ENCODE data around the gene DNAJC30. TPM values are rescaled to one million over a fixed set of nuclear protein-coding genes. Genes with fewer than 3 reads are reported as not detected.

DNAJC30 gene
- polyA plus RNA-seq, 1 donor = 6.3 TPM

GRCh38 chr7:73649576-73649975, 33.7 kb downstream of the DNAJC30 start:
- no peak for DNase-seq (ENCODE audit: low read depth)

DNA sequence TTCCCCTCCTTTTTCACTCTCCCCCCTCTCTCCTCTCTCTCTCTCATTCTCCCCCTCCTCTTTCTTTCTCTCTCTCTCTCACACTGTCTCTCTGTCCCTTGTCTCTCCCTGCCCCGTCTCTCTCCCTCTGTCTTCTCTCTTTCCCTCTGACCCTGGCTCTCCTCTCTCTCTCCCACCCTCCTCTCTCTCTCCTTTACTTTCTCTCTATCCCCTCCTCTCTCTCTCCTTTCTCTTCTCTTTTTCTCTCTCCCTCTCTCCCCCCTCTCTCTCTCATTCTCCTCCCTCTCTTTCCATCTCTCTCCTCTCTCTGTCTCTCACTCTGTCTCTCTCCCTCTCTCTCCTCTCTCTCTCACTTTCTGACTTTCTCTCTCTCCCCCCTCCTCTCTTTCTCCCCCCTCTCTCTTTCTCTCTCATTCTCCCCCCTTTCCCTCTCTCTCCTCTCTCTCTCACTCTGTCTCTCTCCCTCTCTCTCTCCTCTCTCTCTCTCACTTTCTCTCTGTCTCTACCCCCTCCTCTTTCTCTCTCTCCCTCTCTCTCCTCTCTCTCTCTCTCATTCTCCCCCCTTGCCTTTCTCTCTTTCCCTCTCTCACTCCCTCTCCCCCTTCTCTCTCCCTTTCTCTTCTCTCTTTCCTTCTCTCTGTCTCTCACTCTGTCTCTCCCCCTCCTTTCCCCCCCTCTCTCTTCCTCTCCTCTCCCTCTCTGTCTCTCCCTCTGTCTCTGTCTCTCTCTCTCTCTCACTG, 34.5 kb downstream of the DNAJC30 start:
- DNase-seq (ENCODE audit: low read depth) = no peak

DNA sequence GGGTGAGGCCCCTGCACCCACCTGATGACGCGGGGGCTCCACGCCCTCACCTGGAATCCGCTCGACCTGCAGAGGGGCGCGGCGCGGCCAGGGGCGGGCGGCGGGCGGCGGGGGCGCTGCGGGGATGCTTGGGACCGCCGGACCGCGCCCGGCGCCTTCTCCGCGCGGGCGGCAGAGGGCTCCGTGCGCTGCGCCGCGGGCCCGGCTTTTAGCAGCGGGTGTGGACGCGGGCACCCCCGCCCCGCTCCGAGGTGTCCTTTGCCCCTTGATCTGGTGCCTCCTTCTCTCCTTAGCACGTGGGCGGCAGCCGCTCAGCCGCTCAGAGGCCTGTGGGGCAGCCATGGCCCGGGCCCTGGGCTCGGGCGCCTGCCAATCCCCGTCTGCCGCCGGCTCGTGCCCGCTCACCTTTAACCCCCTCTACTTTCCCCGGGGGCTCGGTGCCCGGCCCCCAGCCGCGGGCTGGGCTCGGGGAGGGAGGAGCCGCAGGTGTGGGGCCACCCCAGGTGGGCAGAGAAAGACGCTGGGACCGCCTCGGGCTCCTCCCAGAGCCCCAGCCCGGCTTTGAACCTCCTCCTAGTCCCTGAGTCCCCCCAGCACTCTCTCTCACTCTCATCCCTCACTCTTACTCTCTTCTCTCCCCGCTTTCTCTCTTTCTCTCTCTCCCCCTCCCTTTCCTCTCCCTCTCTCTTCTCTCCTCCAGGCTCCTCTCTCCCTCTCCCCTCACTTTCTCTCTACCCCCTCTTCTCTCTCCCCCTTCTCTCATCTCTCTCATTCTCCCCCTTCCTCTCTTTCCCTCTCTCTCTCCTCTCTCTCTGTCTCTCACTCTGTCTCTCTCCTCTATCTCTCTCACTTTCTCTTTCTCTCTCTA, 35.3 kb downstream of the DNAJC30 start:
- no peak for DNase-seq (ENCODE audit: low read depth)

- DNase-seq (ENCODE audit: low read depth) = no peak
These were observed 36.2 kb downstream of the DNAJC30 start for GRCh38 chr7:73646785-73647724.

DNA sequence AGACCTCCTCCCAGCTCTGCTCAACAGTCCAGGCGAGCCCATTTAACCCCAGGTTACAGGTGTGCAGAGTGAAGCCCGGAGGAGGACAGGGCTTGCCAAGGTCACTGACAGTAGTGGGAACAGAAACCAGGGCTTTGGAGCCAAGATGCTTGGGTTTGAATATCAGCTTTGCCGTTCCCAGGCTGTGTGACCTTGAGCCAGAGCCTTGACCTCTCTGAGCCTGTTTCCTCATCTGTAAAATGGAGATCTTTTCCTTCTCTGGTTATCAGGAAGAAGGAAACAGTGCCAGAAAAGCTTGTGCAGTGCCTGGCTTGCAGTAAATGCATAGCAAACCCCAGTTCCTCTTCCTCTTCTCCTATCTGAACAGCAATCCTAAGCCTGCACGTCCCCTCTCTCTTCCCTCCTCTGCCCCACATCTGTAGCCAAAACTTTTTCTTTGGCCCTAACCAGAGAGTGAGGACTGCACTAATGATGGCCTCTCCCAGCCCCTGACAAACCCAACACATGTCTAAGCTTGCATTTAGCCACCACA, 37.5 kb downstream of the DNAJC30 start:
- DNase-seq (ENCODE audit: low read depth) = no peak

- DNase-seq (ENCODE audit: low read depth) = no peak
These were observed 38.5 kb downstream of the DNAJC30 start for GRCh38 chr7:73644688-73645286.

DNA sequence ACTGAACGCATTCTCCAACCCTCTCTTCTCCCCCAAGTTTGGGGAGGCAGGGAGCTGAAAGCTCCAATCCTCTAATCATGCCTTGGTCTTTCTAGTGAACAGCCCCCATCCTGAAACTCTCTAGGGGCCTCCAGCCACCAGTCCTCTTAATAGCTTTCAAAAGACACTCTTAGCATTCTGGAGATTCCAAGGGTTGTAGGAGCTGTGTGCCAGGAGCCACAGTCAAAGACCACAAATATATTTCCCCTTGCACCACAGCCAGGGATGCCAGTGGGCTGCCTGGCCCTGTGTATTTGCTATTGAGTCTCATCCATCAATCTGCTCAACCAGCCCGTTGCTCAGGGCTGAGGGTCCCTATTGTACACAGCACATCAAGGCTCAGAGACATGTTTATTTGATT, 40.4 kb downstream of the DNAJC30 start:
- DNase-seq (ENCODE audit: low read depth) = no peak

- no peak for DNase-seq (ENCODE audit: low read depth)
These were observed 44.3 kb downstream of the DNAJC30 start for GRCh38 chr7:73638911-73639310.

DNA sequence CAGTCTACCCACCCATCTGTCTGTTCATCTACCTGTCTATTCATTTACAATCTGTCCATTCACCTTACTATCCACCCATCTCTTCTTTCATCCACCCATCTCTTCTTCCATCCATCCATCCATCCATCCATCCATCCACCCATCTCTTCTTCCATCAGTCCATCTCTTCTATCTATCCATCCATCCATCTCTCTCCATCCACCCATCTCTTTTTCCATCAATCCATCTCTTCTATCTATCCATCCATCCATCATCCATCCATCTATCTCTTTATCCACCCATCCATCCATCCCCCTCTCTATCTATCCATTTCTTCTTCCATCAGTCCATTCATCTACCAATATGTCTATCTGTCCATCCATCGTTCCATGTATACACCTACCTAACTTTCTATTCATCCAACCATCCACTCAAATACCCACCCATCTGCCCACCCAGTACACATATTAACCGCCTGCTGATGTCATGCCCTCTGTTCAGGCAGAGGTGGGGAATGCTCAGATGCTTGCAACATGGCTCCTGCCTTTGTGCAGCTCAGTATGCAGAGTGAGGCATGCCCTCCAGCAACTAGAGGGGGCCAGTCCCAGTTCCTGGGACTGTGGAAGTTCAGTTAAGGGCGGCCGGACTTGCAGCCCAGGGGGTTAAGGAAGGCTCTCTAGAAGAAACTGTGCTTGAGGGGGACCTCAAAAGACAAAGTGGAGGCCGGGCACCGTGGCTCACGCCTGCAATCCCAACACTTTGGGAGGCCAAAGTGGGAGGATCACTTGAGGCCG, 47.6 kb downstream of the DNAJC30 start:
- DNase-seq (ENCODE audit: low read depth) = no peak

- DNase-seq (ENCODE audit: low read depth) = no peak
These were observed 49.4 kb downstream of the DNAJC30 start for GRCh38 chr7:73633844-73634243.

DNA sequence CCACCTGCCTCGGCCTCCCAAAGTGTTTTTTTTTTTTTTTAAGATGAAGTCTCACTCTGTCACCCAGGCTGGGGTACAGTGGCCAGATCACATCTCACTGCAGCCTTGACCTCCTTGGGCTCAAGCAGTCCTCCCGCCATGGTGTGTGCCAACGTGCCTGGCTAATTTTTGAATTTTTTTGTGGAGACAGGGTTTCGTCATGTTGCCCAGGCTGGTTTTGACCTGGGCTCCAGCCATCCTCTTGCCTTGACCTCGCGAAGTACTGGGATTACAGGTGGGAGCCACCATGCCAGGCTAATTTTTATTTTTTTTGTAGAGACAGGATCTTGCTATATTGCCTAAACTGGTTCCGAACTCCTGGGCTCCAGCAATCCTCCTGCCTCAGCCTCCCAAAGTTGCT, 49.9 kb downstream of the DNAJC30 start:
- no peak for DNase-seq (ENCODE audit: low read depth)

DNA sequence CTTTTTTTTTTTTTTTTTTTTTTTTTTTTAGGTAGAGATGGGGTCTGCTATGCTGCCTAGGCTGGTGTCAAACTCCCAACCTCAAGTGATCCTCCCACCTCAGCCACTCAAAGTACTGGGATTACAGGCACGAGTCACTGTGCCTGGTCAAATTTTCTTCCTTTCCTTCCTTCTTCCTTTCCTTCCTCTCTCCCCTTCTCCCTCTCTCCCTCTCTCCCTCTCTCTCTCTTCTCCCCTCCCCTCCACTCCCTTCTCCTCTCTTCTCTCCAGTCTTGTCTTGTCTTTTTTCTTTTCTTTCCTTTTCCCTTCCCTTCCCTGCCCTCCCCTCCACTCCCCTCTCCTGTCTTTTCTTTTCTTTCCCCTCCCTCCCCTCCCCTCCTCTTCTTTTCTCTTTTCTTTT, 51.7 kb downstream of the DNAJC30 start:
- DNase-seq (ENCODE audit: low read depth) = no peak

Other genes with a start within 250 kb of the DNAJC30 start
- 18.6 TPM for gene FZD9, start 249.7 kb downstream of the DNAJC30 start, polyA plus RNA-seq (ENCODE audit: insufficient read length)
- 45.5 TPM for gene BAZ1B, start 161.2 kb downstream of the DNAJC30 start, polyA plus RNA-seq (ENCODE audit: insufficient read length)
- gene BCL7B, start 125.8 kb downstream of the DNAJC30 start, polyA plus RNA-seq (ENCODE audit: insufficient read length) = 38.4 TPM
- gene TBL2, start 104.9 kb downstream of the DNAJC30 start, polyA plus RNA-seq (ENCODE audit: insufficient read length) = 23.5 TPM
- 0.10 TPM for gene MLXIPL, start 58.9 kb downstream of the DNAJC30 start, polyA plus RNA-seq (ENCODE audit: insufficient read length)
- gene VPS37D, start 15.6 kb downstream of the DNAJC30 start, polyA plus RNA-seq (ENCODE audit: insufficient read length) = 2.8 TPM
- 83.7 TPM for gene BUD23, start 144 bp upstream of the DNAJC30 start, polyA plus RNA-seq (ENCODE audit: insufficient read length)
- gene STX1A, start 36.2 kb upstream of the DNAJC30 start, polyA plus RNA-seq (ENCODE audit: insufficient read length) = 13.5 TPM
- 10.7 TPM for gene ABHD11, start 55.3 kb upstream of the DNAJC30 start, polyA plus RNA-seq (ENCODE audit: insufficient read length)
- gene CLDN3, start 86.8 kb upstream of the DNAJC30 start, polyA plus RNA-seq (ENCODE audit: insufficient read length) = 0.14 TPM
- gene CLDN4, start 147.5 kb upstream of the DNAJC30 start, polyA plus RNA-seq (ENCODE audit: insufficient read length) = 0.49 TPM
- 1.9 TPM for gene METTL27, start 159.1 kb upstream of the DNAJC30 start, polyA plus RNA-seq (ENCODE audit: insufficient read length)
- not detected for gene TMEM270, start 177.7 kb upstream of the DNAJC30 start, polyA plus RNA-seq (ENCODE audit: insufficient read length)

All from forelimb muscle (tissue), 1 donor.